HAP-1 (cell line): Measurements from ENCODE around the gene TMEM74B.

Experiments used
- DNase-seq, 2 experiments: peaks; one replicate each; pipeline ENCODE4 v3.0.0-alpha.2; 2016 to 2020; ENCODE audit warnings: low spot score in 2 of 2
- H3K27me3 ChIP-seq: fragments of 250-450 bp; sonication (Bioruptor Pico); 2 replicates; pipeline ENCODE4 v1.5.1; 2020; ENCODE audit warnings: low read depth, mild to moderate bottlenecking, moderate library complexity
- H3K36me3 ChIP-seq: fragments of 250-450 bp; sonication (Bioruptor Pico); replicated peaks from 2 replicates; pipeline ENCODE4 v1.5.1; 2020; ENCODE audit warnings: mild to moderate bottlenecking
- H3K4me1 ChIP-seq: fragments of 250-450 bp; sonication (Bioruptor Pico); 2 replicates; pipeline ENCODE4 v1.5.1; 2020; ENCODE audit warnings: mild to moderate bottlenecking
- H3K4me3 ChIP-seq: fragments of 250-450 bp; sonication (Bioruptor Pico); 2 replicates; pipeline ENCODE4 v1.5.1; 2020; ENCODE audit warnings: mild to moderate bottlenecking, moderate library complexity
- H3K9me3 ChIP-seq: fragments of 250-450 bp; sonication (Bioruptor Pico); 2 replicates; pipeline ENCODE4 v1.5.1; 2020; ENCODE audit warnings: mild to moderate bottlenecking, moderate library complexity
- in situ Hi-C: fragments of 300-500 bp; cut with MboI; formaldehyde crosslinking; loops from 3 replicates; pipeline ENCODE4 v1.14.3; 2020; ENCODE audit warnings: low sequenced_read_pairs, inconsistent platforms, mixed read lengths

The TMEM74B gene

DNA sequence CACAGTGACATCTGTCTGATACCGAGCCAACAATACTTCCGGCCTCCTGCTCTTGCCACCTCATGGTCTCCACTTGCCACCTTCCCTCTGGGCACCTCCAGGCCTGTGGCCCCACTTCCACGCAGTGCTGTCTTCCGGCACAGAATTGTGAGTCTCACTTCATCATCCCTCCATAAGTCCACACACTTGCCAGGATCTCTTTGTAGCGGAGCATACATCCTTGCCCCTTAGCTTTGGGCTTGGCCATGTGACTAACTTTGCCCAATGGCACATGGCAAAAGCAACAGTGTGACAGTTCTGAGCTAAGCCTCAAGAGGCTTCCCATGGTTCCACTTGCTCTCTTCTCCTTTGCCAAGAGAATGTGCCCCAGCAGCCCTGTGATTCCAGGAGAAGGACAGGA lies 14.0 kb upstream of the TMEM74B start:
- no peaks in the 10 kb centered on the region; the same call in 1 of the 2 replicates for H3K27me3 ChIP-seq
- H3K9me3 ChIP-seq = no peaks in the 10 kb centered on the region
- in situ Hi-C loops = no loop called here
- H3K36me3 ChIP-seq = no peaks in the 10 kb centered on the region
- H3K4me1 ChIP-seq = no peaks in the 10 kb centered on the region
- H3K4me3 ChIP-seq = no peak overlapping the region
- DNase-seq = no peak

DNA sequence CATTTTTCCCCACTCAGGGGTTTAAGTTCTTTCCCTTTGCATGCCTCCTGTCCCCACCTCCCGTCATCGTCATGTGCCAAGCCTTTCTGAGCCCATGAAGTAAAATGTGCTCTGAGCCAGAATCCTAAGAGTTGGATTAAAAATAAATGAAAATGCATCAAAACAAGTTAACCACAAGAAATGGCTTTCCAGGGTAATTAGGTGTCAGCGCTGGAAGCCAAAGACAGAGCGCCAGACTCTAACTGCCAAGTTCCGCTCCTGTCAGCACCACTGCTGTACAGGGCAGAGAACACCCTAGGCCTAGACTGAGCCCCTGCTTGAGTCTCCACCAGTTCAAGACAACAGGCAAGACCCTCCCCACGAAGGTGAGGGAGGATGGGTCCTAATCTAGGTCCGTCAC lies 13.0 kb upstream of the TMEM74B start:
- in situ Hi-C loops = no loop called here
- Histone ChIP-seq H3K27me3 (no peaks in the 10 kb centered on the region; the same call in 1 of the 2 replicates), H3K4me1 (no peaks in the 10 kb centered on the region), H3K4me3 (no peak overlapping the region), H3K36me3 (no peaks in the 10 kb centered on the region), H3K9me3 (no peaks in the 10 kb centered on the region)
- DNase-seq = no peak

DNA sequence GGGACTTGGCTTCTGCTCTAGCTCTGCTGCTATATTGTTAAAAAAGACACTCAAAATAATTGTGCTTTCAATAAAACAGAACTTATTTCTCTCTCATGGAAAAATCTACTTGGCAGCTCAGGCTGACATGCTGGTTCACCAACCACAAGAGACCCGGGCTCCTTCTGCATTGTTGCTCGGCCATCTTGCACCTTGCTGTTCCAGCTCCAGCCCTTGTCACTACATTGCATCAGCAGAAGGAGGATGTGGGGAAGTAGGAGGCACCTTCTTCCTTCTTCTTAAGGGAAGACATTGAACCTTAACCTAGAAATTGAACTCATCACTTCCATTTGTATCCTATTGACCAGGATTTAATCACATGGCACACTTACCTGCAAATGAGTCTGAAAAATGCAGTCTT lies 11.9 kb upstream of the TMEM74B start:
- no peaks in the 10 kb centered on the region for H3K36me3 ChIP-seq
- H3K9me3 ChIP-seq = no peaks in the 10 kb centered on the region
- no peak for DNase-seq
- H3K4me1 ChIP-seq = no peaks in the 10 kb centered on the region
- in situ Hi-C loops = no loop called here
- H3K27me3 ChIP-seq = no peaks in the 10 kb centered on the region; the same call in 1 of the 2 replicates
- no peak overlapping the region for H3K4me3 ChIP-seq

GRCh38 chr20:1195226-1195625 lies 10.4 kb upstream of the TMEM74B start:
- in situ Hi-C loops = no loop called here
- Histone ChIP-seq H3K36me3 (no peaks in the 10 kb centered on the region), H3K4me3 (no peak overlapping the region), H3K4me1 (no peaks in the 10 kb centered on the region), H3K27me3 (peaks cover 2% of the 10 kb centered on the region; the same call in 1 of the 2 replicates), H3K9me3 (no peaks in the 10 kb centered on the region)
- no peak for DNase-seq

DNA sequence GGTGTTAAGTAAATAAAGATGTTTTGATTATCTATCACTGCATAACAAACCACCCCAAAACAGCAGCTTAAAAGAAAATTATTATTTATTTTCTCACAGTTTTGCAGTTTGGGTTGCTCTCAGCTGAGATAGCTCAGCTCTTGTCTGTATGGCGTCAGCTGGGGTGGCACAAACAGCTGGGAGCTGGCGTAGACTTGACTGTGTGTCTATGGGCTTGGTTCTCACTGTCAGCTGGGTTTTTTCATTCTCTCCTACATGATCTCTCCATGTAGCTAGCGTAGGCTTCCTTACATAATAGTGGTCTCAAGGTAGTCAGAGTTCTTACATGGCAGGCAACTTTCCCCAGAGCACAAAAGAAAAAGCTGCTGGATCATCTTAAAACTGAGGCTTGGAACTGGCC lies 6.5 kb upstream of the TMEM74B start:
- no peaks in the 10 kb centered on the region for H3K9me3 ChIP-seq
- H3K27me3 ChIP-seq = peaks cover 2% of the 10 kb centered on the region; the same call in 1 of the 2 replicates
- in situ Hi-C loops = no loop called here
- H3K36me3 ChIP-seq = no peaks in the 10 kb centered on the region
- H3K4me1 ChIP-seq = no peaks in the 10 kb centered on the region
- no peak overlapping the region for H3K4me3 ChIP-seq
- no peak for DNase-seq

- no peak for DNase-seq
- Histone ChIP-seq H3K27me3 (peaks cover 2% of the 10 kb centered on the region; the same call in 1 of the 2 replicates), H3K4me1 (no peaks in the 10 kb centered on the region), H3K9me3 (no peaks in the 10 kb centered on the region), H3K36me3 (no peaks in the 10 kb centered on the region), H3K4me3 (no peak overlapping the region)
- in situ Hi-C loops = no loop called here
These were observed 6.1 kb upstream of the TMEM74B start for GRCh38 chr20:1190847-1191246.

DNA sequence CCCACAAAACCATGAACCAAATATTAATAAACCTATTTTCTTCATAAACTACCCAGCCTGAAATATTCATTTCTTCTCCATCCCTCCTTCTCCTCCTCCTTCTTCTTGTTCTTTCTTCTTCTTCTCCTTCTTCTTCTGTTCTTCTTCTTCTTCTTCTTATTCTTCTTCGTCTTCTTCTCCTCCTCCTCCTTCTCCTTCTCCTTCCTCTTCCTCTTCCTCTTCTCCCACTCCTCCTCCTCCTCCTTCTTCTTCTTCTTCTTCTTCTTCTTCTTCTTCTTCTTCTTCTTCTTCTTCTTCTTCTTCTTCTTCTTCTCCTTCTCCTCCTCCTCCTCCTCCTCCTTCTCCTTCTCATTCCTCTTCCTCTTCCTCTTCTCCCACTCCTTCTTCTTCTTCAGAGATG lies 5.0 kb upstream of the TMEM74B start:
- in situ Hi-C loops = no loop called here
- DNase-seq = no peak
- Histone ChIP-seq H3K36me3 (no peaks in the 10 kb centered on the region), H3K4me1 (no peaks in the 10 kb centered on the region), H3K4me3 (no peak overlapping the region), H3K9me3 (no peaks in the 10 kb centered on the region), H3K27me3 (peaks cover 2% of the 10 kb centered on the region; the same call in 1 of the 2 replicates)

DNA sequence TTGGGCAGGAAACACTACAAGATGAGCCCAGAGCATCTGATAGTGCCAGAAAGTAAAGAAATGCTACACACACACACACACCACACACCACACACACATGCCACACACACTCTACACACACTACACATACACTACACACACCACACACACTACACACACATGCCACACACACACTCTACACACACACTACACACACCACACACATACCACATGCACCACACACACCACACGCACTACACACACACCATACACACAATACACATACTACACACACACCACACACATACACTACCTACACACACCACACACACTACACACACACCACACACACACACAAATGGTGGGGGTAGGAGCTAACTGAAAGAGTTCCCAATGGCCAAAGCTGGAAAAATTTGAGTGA lies 3.6 kb upstream of the TMEM74B start:
- H3K4me1 ChIP-seq = no peaks in the 10 kb centered on the region
- in situ Hi-C loops = no loop called here
- H3K4me3 ChIP-seq = no peak overlapping the region
- DNase-seq = no peak
- peaks cover 2% of the 10 kb centered on the region; the same call in 1 of the 2 replicates for H3K27me3 ChIP-seq
- H3K9me3 ChIP-seq = no peaks in the 10 kb centered on the region
- no peaks in the 10 kb centered on the region for H3K36me3 ChIP-seq

- no peak for DNase-seq
- H3K27me3 ChIP-seq = peaks cover 2% of the 10 kb centered on the region; the same call in 1 of the 2 replicates
These were observed 2.9 kb upstream of the TMEM74B start for GRCh38 chr20:1187605-1188171.

GRCh38 chr20:1186367-1186991 lies 1.7 kb upstream of the TMEM74B start:
- in situ Hi-C loops = no loop called here
- Histone ChIP-seq H3K4me3 (no peak overlapping the region), H3K27me3 (peaks cover 2% of the 10 kb centered on the region; the same call in 1 of the 2 replicates), H3K36me3 (no peaks in the 10 kb centered on the region), H3K4me1 (no peaks in the 10 kb centered on the region), H3K9me3 (no peaks in the 10 kb centered on the region)
- no peak for DNase-seq

More at GRCh38 chr20:1187605-1188171, 2.9 kb upstream of the TMEM74B start:
- Histone ChIP-seq H3K36me3 (no peaks in the 10 kb centered on the region), H3K4me3 (no peak overlapping the region), H3K4me1 (no peaks in the 10 kb centered on the region), H3K9me3 (no peaks in the 10 kb centered on the region)
- in situ Hi-C loops = no loop called here

- DNase-seq = peak; percentile 56 to 80
- Histone ChIP-seq H3K9me3 (no peaks in the 10 kb centered on the region), H3K27me3 (peaks cover 2% of the 10 kb centered on the region; the same call in 1 of the 2 replicates), H3K4me1 (no peaks in the 10 kb centered on the region), H3K36me3 (no peaks in the 10 kb centered on the region), H3K4me3 (peak overlapping the region; percentile 41)
- in situ Hi-C loops = no loop called here
These were observed 1.1 kb upstream of the TMEM74B start for GRCh38 chr20:1185790-1186334.

- no peaks in the 10 kb centered on the region for H3K4me1 ChIP-seq
- DNase-seq = peak in 1 of 2 experiments; percentile 52
- peak overlapping the region; percentile 41 for H3K4me3 ChIP-seq
- no peaks in the 10 kb centered on the region for H3K36me3 ChIP-seq
- H3K27me3 ChIP-seq = no peaks in the 10 kb centered on the region
- H3K9me3 ChIP-seq = no peaks in the 10 kb centered on the region
- in situ Hi-C loops = no loop called here
These were observed 548 bp upstream of the TMEM74B start for GRCh38 chr20:1185316-1185741.

GRCh38 chr20:1184260-1184637 lies 532 bp downstream of the TMEM74B start:
- no peak for DNase-seq
- no peaks in the 10 kb centered on the region for H3K4me1 ChIP-seq
- H3K27me3 ChIP-seq = no peaks in the 10 kb centered on the region
- peak overlapping the region; percentile 41 for H3K4me3 ChIP-seq
- in situ Hi-C loops = no loop called here
- H3K36me3 ChIP-seq = no peaks in the 10 kb centered on the region
- no peaks in the 10 kb centered on the region for H3K9me3 ChIP-seq

DNA sequence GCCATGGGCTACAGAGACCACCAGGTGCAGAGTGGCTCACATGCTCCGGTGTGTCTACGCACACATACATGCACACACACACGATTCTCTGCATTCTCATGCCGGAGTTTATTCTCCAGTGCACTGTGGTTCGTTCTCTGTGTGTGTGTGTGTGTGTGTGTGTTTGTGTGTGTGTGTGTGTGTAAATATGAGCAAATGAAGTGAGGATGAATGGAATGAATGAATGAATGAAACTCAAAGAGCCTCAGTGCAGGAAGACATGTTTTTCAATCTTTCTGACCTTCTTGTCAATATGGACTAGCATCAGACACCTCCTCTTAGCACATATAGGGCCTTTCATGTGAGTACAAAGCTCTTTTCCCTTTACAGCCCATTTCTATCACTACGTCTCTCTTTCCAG lies 1.6 kb downstream of the TMEM74B start:
- Histone ChIP-seq H3K9me3 (no peaks in the 10 kb centered on the region), H3K4me1 (no peaks in the 10 kb centered on the region), H3K36me3 (no peaks in the 10 kb centered on the region), H3K27me3 (no peaks in the 10 kb centered on the region), H3K4me3 (no peak overlapping the region)
- in situ Hi-C loops = no loop called here
- DNase-seq = no peak
